22Rv1 (cell line): ENCODE results near the gene PADI1.

Experiments used
- CTCF ChIP-seq: fragments of 450-650 bp; IDR thresholded peaks from 2 replicates; pipeline ENCODE4 v1.5.1; 2017; ENCODE audit warnings: mild to moderate bottlenecking
- ZFX ChIP-seq: fragments of 450-650 bp; IDR thresholded peaks from 2 replicates; pipeline ENCODE4 v1.6.1; 2017; ENCODE audit warnings: antibody characterized with exemption, borderline replicate concordance

DNA sequence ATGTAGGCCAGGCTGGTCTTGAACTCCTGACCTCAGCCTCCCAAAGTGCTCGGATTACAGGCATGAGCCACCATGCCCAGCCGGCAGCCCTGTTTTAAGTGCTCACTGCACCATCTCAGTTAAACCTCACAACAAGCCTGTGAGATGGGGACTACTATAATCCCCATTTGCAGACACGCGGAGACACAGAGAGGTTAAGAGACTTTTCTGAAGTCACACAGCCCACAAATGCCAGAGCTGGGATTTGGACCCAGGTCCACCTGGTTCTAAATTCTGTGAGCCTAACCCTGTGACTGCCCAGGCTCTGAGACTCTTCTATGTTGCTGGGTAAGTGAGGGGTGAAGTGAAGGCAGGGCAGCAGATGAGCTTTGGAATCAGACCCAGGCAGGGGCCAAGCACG is 6.4 kb downstream of the PADI1 start:
- TF ChIP-seq CTCF: no peak
- TF ChIP-seq ZFX: no peak
